AG04449 (cell line): ENCODE measurements around the gene C16orf95.

ENCODE experiments used
- CTCF ChIA-PET: fragments of 350-600 bp; formaldehyde crosslinking; extraction: SDS; loops from one replicate; lab custom pipeline; 2021; ENCODE audit warnings: antibody characterized with exemption; lab: Yijun Ruan, JAX
- POLR2A ChIA-PET: fragments of 400-600, 350-600 bp; formaldehyde crosslinking; extraction: SDS; loops from one replicate; lab custom pipeline; 2020; ENCODE audit warnings: antibody characterized with exemption, inconsistent platforms; lab: Yijun Ruan, JAX
- DNase-seq: peaks from one replicate; pipeline ENCODE4 v3.0.0-alpha.2; 2010; ENCODE audit warnings: low read depth, low spot score
- H3K4me3 ChIP-seq: 2 replicates; pipeline ENCODE4 v1.5.1; 2011; ENCODE audit warnings: low read depth, mild to moderate bottlenecking, control low read depth, low read length
- TF ChIP-seq, protein P1 (sequence below): IDR thresholded peaks from one replicate; pipeline ENCODE4 v1.5.1; 2011; ENCODE audit warnings: mild to moderate bottlenecking, moderate library complexity, low read length, control low read depth, inconsistent platforms; ENCODE audit not compliant: insufficient read depth; ENCODE audit errors: missing control alignments

C16orf95 gene

GRCh38 chr16:87361916-87362619, 44.9 kb upstream of the C16orf95 start:
- POLR2A ChIA-PET: no interaction called here
- TF ChIP-seq, protein P1, sequence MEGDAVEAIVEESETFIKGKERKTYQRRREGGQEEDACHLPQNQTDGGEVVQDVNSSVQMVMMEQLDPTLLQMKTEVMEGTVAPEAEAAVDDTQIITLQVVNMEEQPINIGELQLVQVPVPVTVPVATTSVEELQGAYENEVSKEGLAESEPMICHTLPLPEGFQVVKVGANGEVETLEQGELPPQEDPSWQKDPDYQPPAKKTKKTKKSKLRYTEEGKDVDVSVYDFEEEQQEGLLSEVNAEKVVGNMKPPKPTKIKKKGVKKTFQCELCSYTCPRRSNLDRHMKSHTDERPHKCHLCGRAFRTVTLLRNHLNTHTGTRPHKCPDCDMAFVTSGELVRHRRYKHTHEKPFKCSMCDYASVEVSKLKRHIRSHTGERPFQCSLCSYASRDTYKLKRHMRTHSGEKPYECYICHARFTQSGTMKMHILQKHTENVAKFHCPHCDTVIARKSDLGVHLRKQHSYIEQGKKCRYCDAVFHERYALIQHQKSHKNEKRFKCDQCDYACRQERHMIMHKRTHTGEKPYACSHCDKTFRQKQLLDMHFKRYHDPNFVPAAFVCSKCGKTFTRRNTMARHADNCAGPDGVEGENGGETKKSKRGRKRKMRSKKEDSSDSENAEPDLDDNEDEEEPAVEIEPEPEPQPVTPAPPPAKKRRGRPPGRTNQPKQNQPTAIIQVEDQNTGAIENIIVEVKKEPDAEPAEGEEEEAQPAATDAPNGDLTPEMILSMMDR: no peak
- CTCF ChIA-PET: interaction anchor here (0.7 to 1.6 kb wide), 4 partner anchors 11 to 37 kb away, joined by 3 to 4 read pairs (median 3); no protein-coding TSS in a partner anchor
- H3K4me3 ChIP-seq: no peak overlapping the region
- no peak for DNase-seq

DNA sequence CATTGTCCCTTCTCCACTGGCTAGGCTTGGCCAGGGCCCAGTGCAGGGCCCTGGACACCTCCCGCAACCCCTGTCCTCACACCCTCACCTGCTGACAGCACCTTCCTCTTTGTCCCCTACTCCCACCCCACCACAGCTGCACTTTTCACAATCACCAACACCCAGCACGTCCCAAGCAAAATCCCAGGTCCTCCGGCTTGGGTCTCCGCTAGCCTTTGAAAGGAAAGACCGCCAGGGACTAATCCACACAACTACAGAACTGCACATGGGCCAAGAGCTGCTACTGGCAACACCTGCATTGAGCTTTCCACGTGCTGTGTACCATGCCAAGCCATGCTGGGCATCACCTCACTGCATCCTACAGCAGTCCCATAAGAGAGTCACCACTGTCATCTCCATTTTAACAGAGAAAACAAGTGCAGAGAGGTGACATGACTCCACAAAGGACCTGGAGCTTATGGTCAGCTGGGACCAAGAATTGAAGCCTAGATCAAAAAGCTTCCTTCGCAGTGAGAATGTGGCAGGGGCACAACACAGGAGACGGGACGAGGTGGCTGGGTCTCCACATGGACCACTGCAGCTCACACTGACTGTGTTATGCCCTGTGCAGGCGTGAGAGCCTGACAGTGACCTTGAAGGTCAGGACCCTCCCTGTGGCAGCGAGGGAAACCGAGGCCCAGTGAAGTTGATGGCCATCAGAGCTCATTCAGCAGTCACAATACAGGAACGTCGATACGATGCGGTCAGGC, 43.8 kb upstream of the C16orf95 start:
- TF ChIP-seq, protein P1: no peak
- CTCF ChIA-PET: interaction anchor here (0.7 to 2.1 kb wide), 5 partner anchors 12 to 298 kb away, joined by 3 to 5 read pairs (median 3); partner anchors contain the start of gene C16orf95
- DNase-seq: no peak
- POLR2A ChIA-PET: no interaction called here
- H3K4me3 ChIP-seq: no peak overlapping the region

DNA sequence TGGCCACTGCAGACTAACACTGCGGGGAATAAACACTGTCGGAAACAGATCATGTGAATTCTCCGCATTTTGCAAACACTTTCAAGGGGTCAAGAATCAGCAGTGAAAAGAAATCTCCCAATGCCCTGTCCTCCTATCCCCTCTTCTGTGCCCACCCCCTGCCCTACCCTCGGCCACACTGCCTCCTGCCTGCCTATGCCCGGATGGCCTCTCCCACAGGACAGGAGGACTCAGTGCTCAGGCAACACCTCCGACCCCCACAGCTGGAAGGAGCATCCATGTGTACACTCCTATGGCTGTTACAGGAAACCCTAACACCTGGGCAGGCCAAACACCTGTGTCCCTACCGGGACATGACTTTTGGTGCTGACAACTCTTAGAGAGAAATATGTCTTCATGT, 41.9 kb upstream of the C16orf95 start:
- no peak for DNase-seq
- POLR2A ChIA-PET: no interaction called here
- H3K4me3 ChIP-seq: no peak overlapping the region
- TF ChIP-seq, protein P1: no peak
- CTCF ChIA-PET: interaction anchor here (1.9 kb wide), 1 partner anchor 61 kb away, joined by 4 read pairs; no protein-coding TSS in a partner anchor

DNA sequence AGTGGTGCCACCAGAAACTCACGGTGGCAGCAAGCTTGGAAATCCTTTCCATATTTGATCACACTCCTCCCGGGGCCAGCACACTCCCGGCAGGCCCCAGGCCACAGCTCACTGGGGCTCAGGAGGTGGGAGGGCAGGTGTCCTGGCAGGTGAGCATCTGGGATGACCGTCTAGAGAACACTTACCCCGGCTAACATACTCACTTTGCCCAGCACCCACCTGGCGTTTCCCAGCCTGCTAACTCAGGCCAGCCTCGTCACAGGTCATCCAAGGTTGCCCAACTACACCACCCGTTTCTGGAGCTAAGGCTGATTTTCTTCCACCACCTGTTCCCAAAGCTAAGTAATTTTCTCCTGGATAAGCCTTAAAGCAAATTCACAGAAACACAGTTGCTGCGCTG, 41.5 kb upstream of the C16orf95 start:
- ChIA-PET CTCF (interaction anchor here (1.9 kb wide), 1 partner anchor 61 kb away, joined by 4 read pairs; no protein-coding TSS in a partner anchor), POLR2A (no interaction called here)

DNA sequence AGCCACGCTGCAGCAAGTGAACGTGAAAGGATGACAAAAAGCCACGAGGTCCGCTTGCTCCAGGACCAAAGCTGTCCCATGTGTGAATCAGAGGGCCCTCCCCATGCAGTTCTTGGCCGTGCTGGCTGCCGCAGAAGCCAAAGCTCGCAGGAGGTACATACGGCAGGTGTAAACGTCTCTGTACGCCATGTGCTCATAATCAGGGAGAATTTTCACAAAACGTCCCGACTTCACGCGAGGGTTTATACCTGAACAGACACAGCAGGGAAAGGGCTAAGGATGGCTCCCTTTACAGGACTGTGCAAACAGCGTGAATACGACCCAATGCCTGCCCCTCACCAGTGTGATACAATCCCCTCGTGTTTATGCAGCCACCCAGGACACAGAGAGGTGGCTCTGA, 41.1 kb upstream of the C16orf95 start:
- TF ChIP-seq, protein P1: no peak
- CTCF ChIA-PET: interaction anchor here (1.0 to 1.9 kb wide), 2 partner anchors 9 to 60 kb away, joined by 3 to 4 read pairs; no protein-coding TSS in a partner anchor
- POLR2A ChIA-PET: no interaction called here
- no peak overlapping the region for H3K4me3 ChIP-seq
- no peak for DNase-seq

More for the DNA sequence above, 41.5 kb upstream of the C16orf95 start:
- TF ChIP-seq, protein P1: no peak
- H3K4me3 ChIP-seq: no peak overlapping the region
- no peak for DNase-seq

GRCh38 chr16:87356491-87356853, 39.3 kb upstream of the C16orf95 start:
- ChIA-PET POLR2A (no interaction called here), CTCF (no interaction called here)
- TF ChIP-seq, protein P1: no peak
- DNase-seq: no peak
- no peak overlapping the region for H3K4me3 ChIP-seq
